GM18909 (cell line): ENCODE results near the gene PDE4B.

ENCODE experiments used
- ATAC-seq: cut with Tn5 transposase; IDR thresholded peaks from one replicate; pipeline ENCODE4 v1.9.1; 2021; ENCODE audit warnings: mild to moderate bottlenecking; ENCODE audit not compliant: unreplicated experiment, poor library complexity

PDE4B gene

GRCh38 chr1:65792669-65793358, at the start of gene PDE4B:
Gene PDE4B (plus strand): TSS chr1:65792895.
- no peak for ATAC-seq

GRCh38 chr1:65744731-65745130, 48.0 kb upstream of the PDE4B start:
- ATAC-seq, result no peak

DNA sequence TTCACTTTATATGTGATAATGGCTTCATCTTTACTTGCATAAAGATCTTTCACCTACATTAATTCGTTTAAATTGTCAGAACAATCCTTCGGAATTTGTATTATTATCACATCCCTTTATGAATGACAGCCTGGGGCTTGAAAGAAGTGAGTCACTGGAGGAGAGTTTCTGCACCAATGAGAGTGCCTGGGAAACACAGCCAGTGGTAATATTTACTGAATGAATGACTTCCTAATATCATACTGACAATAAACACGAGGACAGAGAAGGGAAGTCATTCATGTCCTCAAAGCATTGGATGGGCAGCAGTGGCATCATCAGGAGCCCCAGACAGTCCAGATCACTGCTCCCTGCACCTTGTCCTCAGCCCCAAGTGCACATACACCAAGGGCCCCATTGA, 40.7 kb upstream of the PDE4B start:
- no peak for ATAC-seq

DNA sequence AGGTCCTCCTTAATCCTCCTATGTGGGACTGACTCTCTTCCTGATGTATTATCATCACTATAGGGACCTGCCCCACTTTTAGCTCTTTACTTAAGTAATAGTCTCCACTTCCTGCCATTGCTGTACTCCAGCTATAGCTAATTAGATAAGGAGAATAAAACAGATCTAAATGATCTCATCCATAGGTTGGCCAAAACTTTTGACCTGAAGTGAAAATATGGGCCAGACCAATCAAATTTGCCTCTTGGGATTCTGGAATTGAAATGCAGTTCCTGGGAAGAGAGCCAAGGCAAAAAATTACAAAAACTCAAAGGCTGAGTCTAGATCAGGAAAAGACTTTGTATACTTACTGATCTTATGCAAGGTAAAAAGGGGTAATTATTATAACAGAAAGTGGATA, 36.1 kb upstream of the PDE4B start:
- ATAC-seq, result no peak

- no peak for ATAC-seq
These were observed 35.2 kb upstream of the PDE4B start for GRCh38 chr1:65757531-65757930.

- ATAC-seq, result no peak
These were observed 34.6 kb upstream of the PDE4B start for GRCh38 chr1:65758128-65758527.

DNA sequence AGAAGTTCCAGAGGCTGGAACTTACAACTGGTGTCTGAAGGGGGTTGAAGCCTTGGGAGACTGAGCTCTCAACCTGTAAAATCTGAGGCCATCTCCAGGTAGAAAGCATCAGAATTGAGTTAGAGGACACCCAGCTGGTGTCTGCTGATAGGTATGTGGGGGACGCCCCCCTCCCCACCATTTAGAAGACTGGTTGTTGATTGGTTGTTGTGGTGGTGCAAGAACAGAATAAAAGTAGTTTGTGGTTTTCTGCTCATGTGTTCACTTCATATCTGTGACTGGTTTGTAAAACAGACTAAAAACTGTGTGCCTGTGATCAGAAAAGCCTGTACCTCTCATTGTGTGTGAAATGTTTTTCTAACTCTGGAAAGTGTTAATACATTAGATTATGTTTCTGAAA, 33.2 kb upstream of the PDE4B start:
- ATAC-seq, result no peak

DNA sequence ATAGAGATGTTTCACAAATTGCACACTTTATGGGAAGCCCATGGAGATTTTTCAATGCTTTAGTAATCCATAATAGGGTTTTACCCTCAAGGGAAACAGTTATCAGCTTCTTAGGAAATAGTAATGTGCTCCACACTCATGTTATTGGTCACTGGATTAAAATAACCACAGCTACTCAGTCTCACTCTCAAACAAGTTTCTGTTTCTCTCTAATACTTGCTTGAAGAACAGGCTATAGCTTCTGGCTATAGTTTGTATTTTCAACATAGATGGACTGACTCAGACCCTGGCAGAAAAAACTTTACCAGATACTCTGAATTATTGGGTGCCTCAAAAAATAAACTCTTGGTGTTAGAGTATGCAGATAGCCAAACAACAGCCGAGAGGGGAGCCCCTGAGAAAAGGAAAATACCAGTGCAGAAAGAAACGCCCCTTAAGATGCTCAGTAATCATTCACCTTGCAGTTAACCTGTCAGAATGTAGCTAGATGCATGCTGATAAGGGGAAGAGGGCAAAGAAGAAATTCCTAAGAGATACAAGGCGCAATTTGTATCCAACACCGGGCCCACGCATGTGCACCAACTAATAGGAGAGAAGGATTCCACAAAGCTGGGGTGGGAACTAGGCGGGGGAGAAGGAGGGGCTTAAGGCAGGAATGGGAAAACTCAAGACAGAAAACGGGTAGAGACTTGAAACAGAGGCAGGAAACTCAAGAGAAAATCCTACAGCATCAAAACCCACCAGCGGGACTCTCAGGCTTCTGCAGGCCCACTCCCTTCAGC, 30.4 kb upstream of the PDE4B start:
- ATAC-seq, result peak; percentile 74

GRCh38 chr1:65764052-65764451, 28.6 kb upstream of the PDE4B start:
- ATAC-seq, result no peak

DNA sequence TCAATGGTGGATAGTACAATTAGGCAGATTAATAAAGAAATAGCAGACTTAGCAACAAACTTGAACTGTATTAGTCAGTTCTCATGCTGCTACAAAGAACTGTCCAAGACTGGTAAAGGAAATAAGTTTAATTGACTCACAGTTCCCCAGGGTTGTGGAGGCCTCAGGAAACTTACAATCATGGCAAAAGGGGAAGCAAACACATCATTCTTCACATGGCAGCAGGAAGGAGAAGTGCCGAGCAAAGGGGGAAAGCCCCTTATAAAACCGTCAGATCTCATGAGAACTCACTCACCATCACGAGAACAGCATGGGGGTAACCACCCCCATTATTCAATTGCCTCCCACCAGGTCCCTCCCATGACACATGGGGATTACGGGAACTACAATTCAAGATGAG, 27.1 kb upstream of the PDE4B start:
- ATAC-seq, result no peak

GRCh38 chr1:65769636-65770035, 23.1 kb upstream of the PDE4B start:
- no peak for ATAC-seq

DNA sequence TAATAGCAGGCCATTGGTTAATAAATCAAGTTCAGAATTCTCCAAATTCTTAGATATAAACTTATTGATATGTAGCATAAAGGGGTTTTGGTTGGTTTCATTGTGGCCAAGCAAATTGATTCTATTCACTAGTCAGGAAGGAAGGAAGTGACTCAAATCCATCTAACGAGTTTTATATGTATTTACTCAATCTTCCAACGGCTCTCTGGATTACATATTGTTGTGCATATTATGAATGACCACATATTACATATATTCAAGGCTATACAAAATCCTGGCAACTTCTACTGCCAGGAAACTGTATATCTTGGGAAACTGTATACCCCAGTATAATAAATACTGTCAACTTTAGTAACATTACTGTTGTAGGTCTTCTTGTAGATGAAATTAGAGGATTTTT, 20.1 kb upstream of the PDE4B start:
- ATAC-seq, result no peak

DNA sequence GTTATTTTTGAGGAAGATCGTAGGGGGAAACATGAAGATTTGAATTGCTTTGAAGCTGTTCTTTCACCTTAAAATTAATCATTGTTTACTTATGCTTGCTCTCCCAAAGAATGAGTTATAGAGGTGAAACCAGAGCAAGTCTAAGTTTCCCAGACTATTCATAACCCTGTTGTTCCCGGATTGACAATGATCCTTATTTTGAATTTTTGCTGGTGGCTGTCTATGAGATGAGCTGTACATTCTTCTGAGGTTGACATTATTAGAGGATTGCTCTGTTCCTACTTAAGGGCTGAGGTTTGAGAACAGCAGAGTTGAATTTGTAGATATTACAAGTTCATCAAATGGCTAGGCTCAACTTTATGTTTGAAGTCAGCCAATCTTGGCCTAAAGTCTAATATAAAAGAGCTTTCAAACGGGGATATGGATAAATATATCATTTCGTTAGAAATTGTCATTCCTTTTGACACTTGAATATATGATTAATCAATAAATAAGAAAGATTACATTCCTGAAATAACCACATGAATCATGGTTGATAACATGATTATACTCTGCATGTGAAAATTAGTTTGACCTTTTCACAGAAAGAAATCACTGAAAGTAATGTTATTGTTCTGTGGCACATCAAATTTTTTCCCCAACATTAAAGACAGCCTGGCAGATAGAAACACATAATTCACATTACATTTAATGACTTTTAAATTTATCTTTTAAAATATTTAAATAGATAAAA, 19.1 kb upstream of the PDE4B start:
- no peak for ATAC-seq

- no peak for ATAC-seq
These were observed 3.9 kb upstream of the PDE4B start for GRCh38 chr1:65788762-65789161.

DNA sequence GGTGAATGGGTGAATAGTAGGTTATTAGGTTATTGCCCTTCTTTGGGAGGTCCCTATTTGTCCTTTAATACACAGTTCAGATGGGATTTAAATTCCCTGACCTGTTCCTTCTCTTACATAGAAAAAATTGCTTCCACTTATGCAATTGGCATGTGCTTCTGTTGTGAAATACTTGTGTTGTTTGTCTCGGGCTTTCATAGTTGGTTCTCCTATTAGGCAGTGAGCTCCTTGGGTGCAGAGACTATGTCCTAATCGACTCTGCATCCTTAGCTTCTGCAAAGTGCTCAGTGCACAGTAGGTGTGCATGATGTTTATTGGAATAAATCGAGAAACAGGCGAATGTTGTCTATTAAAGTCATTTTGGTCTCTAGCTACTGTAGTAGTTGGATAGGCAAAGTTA, 1.3 kb upstream of the PDE4B start:
- ATAC-seq, result no peak

- ATAC-seq, result no peak
These were observed 660 bp upstream of the PDE4B start for GRCh38 chr1:65791801-65792668.

- ATAC-seq, result no peak
These were observed 651 bp downstream of the PDE4B start for GRCh38 chr1:65793359-65793732.

DNA sequence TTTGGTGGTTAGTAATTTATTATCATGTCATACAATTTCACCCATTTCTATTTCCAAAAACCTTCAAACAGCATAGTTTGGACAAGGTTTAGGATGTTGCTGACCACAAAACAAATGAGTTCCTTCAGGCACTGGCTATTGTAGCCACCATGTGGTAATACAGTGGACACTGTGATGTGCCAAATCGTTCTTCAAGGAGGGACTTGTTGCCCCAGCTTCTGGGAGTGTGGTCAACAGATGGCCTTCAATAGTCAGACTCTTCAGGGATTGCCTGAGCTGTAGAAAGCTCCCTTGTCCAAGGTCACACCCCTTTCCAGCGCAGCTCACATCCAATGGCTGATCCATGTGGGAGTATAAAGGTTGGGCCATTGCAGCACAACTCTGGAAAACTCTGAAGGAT, 2.6 kb downstream of the PDE4B start:
- ATAC-seq, result no peak

GRCh38 chr1:65799601-65800000, 6.9 kb downstream of the PDE4B start:
- ATAC-seq, result no peak

DNA sequence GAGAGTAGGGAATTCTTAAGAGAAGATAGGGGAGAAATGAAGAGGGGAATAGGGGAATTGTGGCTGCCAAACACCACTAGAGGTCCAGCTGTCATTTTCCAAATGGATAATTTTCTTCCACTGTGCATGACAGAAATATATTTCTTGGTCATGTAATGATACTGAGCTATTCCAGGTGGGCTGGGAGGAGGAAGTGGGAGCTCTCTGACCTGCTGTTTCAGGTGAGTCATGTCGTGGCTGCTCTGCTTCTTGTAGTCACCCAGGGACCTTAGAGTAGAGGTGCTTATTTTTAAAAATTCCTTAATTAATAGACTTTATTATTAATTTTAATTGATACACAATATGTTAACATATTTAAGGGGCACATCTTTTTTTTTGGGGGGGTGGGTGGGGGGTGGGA, 11.9 kb downstream of the PDE4B start:
- no peak for ATAC-seq
